ENCODE data around the gene MYT1.

GRCh38 chr20:64193058-64193457 is 28.8 kb downstream of the MYT1 start:
- TF ChIP-seq CTCF (IDR thresholded peaks at IDR 0.05), result no peak
- no peak for TF ChIP-seq POLR2A (IDR thresholded peaks at IDR 0.05)
- TF ChIP-seq POLR2AphosphoS5 (IDR thresholded peaks at IDR 0.05; ENCODE audit: insufficient read depth in 1 of 2, low read depth in 1 of 2), result no peak
